ENCODE data around the gene HERPUD1. TPM values are rescaled to one million over a fixed set of nuclear protein-coding genes. Genes with fewer than 3 reads are reported as not detected.

HERPUD1 gene
- polyA plus RNA-seq, 1 of the 3 experiments (the other 2 are of a cell fraction): 46.3 TPM

- H3K4me2 ChIP-seq: no peak overlapping the region
- H3K27ac ChIP-seq (ENCODE audit: low read depth in 2 of 2, low read length in 1 of 2): no peak overlapping the region
- CTCF ChIA-PET: interaction anchor here (1.6 kb wide), 1 partner anchor 24 kb away, joined by 4 read pairs; no protein-coding TSS in a partner anchor
- H3K9me3 ChIP-seq: no peaks in the 10 kb centered on the region
- H3K27me3 ChIP-seq (ENCODE audit: insufficient read depth): no peaks in the 10 kb centered on the region
- no peak overlapping the region for H3K9ac ChIP-seq
- no peak for DNase-seq
- POLR2A ChIA-PET: no interaction called here
- peaks cover 12 to 19% of the 10 kb centered on the region in 2 experiments; a peak in 2 of 4 replicates for H3K4me1 ChIP-seq (ENCODE audit: control insufficient read depth in 1 of 2, insufficient read depth in 2 of 2, low read depth in 1 of 2, low read length in 1 of 2)
- no peak overlapping the region for H3K4me3 ChIP-seq (ENCODE audit: low read depth in 2 of 2, low read length in 1 of 2)
- TF ChIP-seq FOXM1 (IDR thresholded peaks at IDR 0.05; ENCODE audit: low read depth) (no peak), MAX (IDR thresholded peaks at IDR 0.05; ENCODE audit: low read depth) (no peak), GATA2 (CRISPR knock-in tag; IDR thresholded peaks at IDR 0.05) (no peak), RCOR1 (IDR thresholded peaks at IDR 0.05; ENCODE audit: low read length) (no peak), IRF3 (IDR thresholded peaks at IDR 0.05; ENCODE audit: low read depth, low read length) (no peak), PBX3 (IDR thresholded peaks at IDR 0.05) (no peak), JUND (IDR thresholded peaks at IDR 0.05) (no peak), CTCF (IDR thresholded peaks at IDR 0.05) (no peak), ELF1 (IDR thresholded peaks at IDR 0.05) (no peak), ZBTB33 (IDR thresholded peaks at IDR 0.05; ENCODE audit: borderline replicate concordance, low read depth) (no peak), TEAD4 (IDR thresholded peaks at IDR 0.05; ENCODE audit: borderline replicate concordance, insufficient read depth) (no peak), SMC3 (IDR thresholded peaks at IDR 0.05; ENCODE audit: low read depth, low read length) (no peak), CHD2 (IDR thresholded peaks at IDR 0.05; ENCODE audit: low read length, partially characterized antibody) (no peak), YY1 (IDR thresholded peaks at IDR 0.05; ENCODE audit: low read depth) (no peak), USF1 (IDR thresholded peaks at IDR 0.05; ENCODE audit: borderline replicate concordance, low read depth) (no peak), FOSL2 (IDR thresholded peaks at IDR 0.05; ENCODE audit: borderline replicate concordance, low read depth) (no peak), USF2 (IDR thresholded peaks at IDR 0.05; ENCODE audit: borderline replicate concordance, low read depth, low read length) (no peak), EZH2phosphoT487 (IDR thresholded peaks at IDR 0.05; ENCODE audit: borderline replicate concordance, low read depth) (no peak), TCF12 (IDR thresholded peaks at IDR 0.05) (no peak), NRF1 (IDR thresholded peaks at IDR 0.05; ENCODE audit: low read depth, low read length) (no peak)
- no peaks in the 10 kb centered on the region for H4K20me1 ChIP-seq (ENCODE audit: insufficient read depth)
- H3K36me3 ChIP-seq (replicated peaks in 1 of 2; ENCODE audit: control insufficient read depth in 1 of 2, insufficient read depth in 2 of 2, low read length in 1 of 2): no peaks in the 10 kb centered on the region
- no peaks in the 10 kb centered on the region for H3K9me2 ChIP-seq
- no peaks in the 10 kb centered on the region for H3F3A ChIP-seq (replicated peaks; ENCODE audit: insufficient read depth)
- H2AFZ ChIP-seq (ENCODE audit: low read depth): no peak overlapping the region
- H3K79me2 ChIP-seq (ENCODE audit: insufficient read depth): no peaks in the 10 kb centered on the region
- 95% methylated on average over 2 of the region's 2 CpGs for WGBS (ENCODE audit: low lambda C conversion rate)
These were observed 55.8 kb downstream of the HERPUD1 start for GRCh38 chr16:56987692-56988091.

All from SK-N-SH (cell line).